GM21717 (cell line): Measurements from ENCODE around the gene C1QBP.
A peak's percentile ranks its signal among the peaks of the same experiment; 100 is the strongest.
"Not testable (repeated sequence)": the region's sequence is repeated elsewhere in the genome, so short reads cannot be mapped to it uniquely, and the experiment has no call there.

Source experiments
- ATAC-seq: cut with Tn5 transposase; IDR thresholded peaks from one replicate; pipeline ENCODE4 v1.9.1; 2021; ENCODE audit warnings: mild to moderate bottlenecking, moderate library complexity; ENCODE audit not compliant: unreplicated experiment

The C1QBP gene

GRCh38 chr17:5438716-5439445, at the start of gene C1QBP:
Gene C1QBP, minus strand, starts transcription at chr17:5439155. Its CDS starts 82 bp downstream, at chr17:5439073.
- peak; percentile 66 for ATAC-seq

DNA sequence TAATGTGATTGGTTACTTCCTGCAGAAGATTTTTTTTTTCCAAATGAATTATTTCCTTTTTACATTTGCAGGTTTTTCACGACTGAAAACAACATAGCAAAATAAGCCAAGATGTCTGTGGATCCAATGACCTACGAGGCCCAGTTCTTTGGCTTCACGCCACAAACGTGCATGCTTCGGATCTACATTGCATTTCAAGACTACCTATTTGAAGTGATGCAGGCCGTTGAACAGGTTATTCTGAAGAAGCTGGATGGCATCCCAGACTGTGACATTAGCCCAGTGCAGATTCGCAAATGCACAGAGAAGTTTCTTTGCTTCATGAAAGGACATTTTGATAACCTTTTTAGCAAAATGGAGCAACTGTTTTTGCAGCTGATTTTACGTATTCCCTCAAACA, 49.8 kb upstream of the C1QBP start:
- ATAC-seq: no peak

- peak; percentile 87 for ATAC-seq
Observed at GRCh38 chr17:5486206-5487124, 47.5 kb upstream of the C1QBP start, which contains the start of gene MIS12. Gene MIS12, plus strand, starts transcription at chr17:5486566. Its CDS starts 2,297 bp downstream, at chr17:5488863.

- peak; percentile 30 for ATAC-seq
Observed at GRCh38 chr17:5485270-5486205, 46.6 kb upstream of the C1QBP start, which contains the start of gene DERL2. Gene DERL2, minus strand, starts transcription at chr17:5486178. Its CDS starts 17 bp downstream, at chr17:5486161.

GRCh38 chr17:5481451-5481850, 42.5 kb upstream of the C1QBP start:
- no peak for ATAC-seq

- ATAC-seq: no peak
Observed at GRCh38 chr17:5480962-5481361, 42.0 kb upstream of the C1QBP start.

GRCh38 chr17:5478992-5479391, 40.0 kb upstream of the C1QBP start:
- ATAC-seq: no peak

DNA sequence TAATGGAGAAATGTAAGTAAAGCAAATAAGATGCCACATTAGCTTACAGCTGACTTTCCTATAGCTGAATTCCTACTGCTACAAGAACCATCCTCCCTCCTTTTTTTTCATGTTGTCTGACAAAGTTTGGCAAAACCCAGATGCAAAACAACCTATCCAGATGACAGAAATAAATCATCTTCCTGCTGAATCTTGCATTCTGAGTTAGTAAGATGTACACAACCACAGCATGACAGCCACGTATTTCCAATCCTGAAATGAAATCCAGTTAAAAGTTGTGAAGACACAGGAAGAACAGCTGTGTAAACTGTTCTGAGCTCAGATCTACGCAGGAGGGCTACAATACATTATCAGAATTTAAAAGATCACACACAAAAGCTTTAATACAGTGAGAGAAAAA, 35.0 kb upstream of the C1QBP start:
- no peak for ATAC-seq

DNA sequence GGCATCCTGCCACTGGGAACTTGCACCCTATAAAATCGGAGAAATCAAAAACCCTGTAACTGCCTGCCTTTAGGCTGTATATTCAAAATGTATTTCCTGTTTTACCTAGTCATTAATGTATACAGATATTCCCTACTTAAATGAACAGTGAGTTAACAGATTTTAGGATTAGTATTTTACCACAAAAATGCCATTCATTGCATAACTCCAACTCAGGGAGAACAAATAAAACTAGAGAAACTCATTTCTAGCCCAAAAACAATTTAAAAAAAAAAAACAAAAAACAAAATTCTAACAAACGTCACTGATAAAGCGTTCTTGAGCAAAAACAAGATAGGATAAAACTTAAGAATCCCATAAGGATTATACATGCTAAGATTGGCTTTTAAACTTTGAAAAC, 33.6 kb upstream of the C1QBP start:
- no peak for ATAC-seq

GRCh38 chr17:5468075-5468473, 29.1 kb upstream of the C1QBP start:
- ATAC-seq: peak; percentile 23

GRCh38 chr17:5467416-5467815, 28.5 kb upstream of the C1QBP start:
- ATAC-seq: no peak

- no peak for ATAC-seq
Observed at GRCh38 chr17:5466295-5466694, 27.3 kb upstream of the C1QBP start.

GRCh38 chr17:5464717-5465507, 26.0 kb upstream of the C1QBP start:
- ATAC-seq: no peak

GRCh38 chr17:5446786-5447185, 7.8 kb upstream of the C1QBP start:
- ATAC-seq: no peak

DNA sequence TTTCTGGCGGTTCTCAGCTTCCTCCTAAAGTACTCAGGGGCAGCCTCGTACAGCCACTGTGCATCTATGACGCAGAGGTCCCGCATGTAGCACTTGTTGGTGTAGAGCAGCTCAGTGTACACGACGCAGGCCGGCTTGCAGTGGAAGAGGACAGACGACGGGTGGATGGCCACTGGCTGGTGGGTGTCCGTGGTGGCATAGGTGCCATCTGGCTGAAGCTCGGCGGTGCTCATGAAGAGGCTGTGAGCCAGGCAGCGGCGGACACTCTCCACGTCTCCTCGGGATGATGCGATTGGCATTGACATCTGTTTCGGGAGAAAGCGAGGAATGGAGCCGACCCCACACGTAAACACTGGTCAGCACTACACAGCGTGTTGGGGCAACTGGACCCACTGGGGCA, 5.3 kb upstream of the C1QBP start:
- ATAC-seq: no peak

DNA sequence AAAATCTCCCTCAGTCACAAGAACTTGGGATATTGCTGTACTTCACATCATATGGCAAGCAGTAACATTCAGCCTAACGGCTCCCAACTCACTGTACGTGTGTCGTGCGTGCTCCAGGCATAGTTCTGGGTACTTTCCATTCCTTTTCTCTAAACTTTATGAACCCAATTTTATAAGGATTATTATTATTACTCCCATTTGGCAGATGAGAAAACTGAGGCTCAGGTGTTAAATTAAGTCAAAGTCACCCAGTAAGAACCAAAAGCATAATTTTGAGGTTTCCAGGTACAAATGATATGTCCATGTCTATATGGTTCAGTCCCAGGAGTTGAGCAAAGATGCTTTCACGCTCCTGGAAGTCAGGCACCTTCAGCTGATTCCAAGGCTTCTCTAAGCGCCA, 4.8 kb upstream of the C1QBP start:
- ATAC-seq: no peak

GRCh38 chr17:5439446-5439764, 450 bp upstream of the C1QBP start:
- ATAC-seq: no peak

GRCh38 chr17:5437721-5438317, 1.1 kb downstream of the C1QBP start:
- ATAC-seq: no peak

- ATAC-seq: not testable (repeated sequence)
Observed at GRCh38 chr17:5435781-5436315, 3.1 kb downstream of the C1QBP start.
